Measurements from ENCODE around the gene MUC5AC. TPM values are rescaled to one million over a fixed set of nuclear protein-coding genes. Genes with fewer than 3 reads are reported as not detected.

MUC5AC gene
- total RNA-seq, 1 donor from 2014 or later, result not detected

Other genes starting within 250 kb of the MUC5AC start
- gene CHID1, start 247.1 kb upstream of the MUC5AC start, total RNA-seq, result 45.0 and 46.8 TPM in 2 replicates
- gene AP2A2, start 232.1 kb upstream of the MUC5AC start, total RNA-seq, result 26.3 and 32.5 TPM in 2 replicates
- not detected in 2 replicates for gene MUC6, start 121.2 kb upstream of the MUC5AC start, total RNA-seq
- not detected in 2 replicates for gene MUC2, start 83.1 kb upstream of the MUC5AC start, total RNA-seq
- not detected in 2 replicates for gene MUC5B, start 65.1 kb downstream of the MUC5AC start, total RNA-seq
- gene TOLLIP, start 151.7 kb downstream of the MUC5AC start, total RNA-seq, result 26.0 and 30.1 TPM in 2 replicates
- 0.20 TPM in 1 of 2 replicates, not detected in the other for gene BRSK2, start 232.0 kb downstream of the MUC5AC start, total RNA-seq

Data from pulmonary artery endothelial cell (primary cell).